GM12891 (cell line): Measurements from ENCODE around the gene OR52L1. TPM values are rescaled to one million over a fixed set of nuclear protein-coding genes. Genes with fewer than 3 reads are reported as not detected.

ENCODE experiments used
- DNase-seq: peaks from one replicate; pipeline ENCODE4 v3.0.0; 2011; ENCODE audit warnings: low spot score; ENCODE audit not compliant: insufficient read length
- FAIRE-seq: peaks from 2 replicates; lab custom pipeline; 2011; peaks lifted over from hg19 to GRCh38; lab: Jason Lieb, UNC
- PAX5 ChIP-seq: IDR thresholded peaks from 2 replicates; pipeline ENCODE4 v1.6.1; 2011; ENCODE audit warnings: low read length, moderate library complexity, mild to moderate bottlenecking; ENCODE audit not compliant: insufficient read depth, severe bottlenecking
- POLR2A ChIP-seq: IDR thresholded peaks from 2 replicates; pipeline ENCODE4 v1.6.1; 2011; ENCODE audit warnings: low read depth, low read length, control low read depth
- POLR2AphosphoS5 ChIP-seq: IDR thresholded peaks from 2 replicates; pipeline ENCODE4 v1.6.1; 2011; ENCODE audit warnings: low read depth, low read length, control low read depth
- POU2F2 ChIP-seq: IDR thresholded peaks from 2 replicates; pipeline ENCODE4 v1.6.1; 2011; ENCODE audit warnings: low read depth, mild to moderate bottlenecking, control low read depth, low read length, moderate library complexity
- SPI1 ChIP-seq: IDR thresholded peaks from 2 replicates; pipeline ENCODE4 v1.6.1; 2011; ENCODE audit warnings: low read depth, low read length, control low read depth
- TAF1 ChIP-seq: IDR thresholded peaks from 2 replicates; pipeline ENCODE4 v1.6.1; 2011; ENCODE audit warnings: low read depth, low read length, control low read depth
- polyA plus RNA-seq: library from polyadenylated mRNA; unstranded; fragments of >200 nt; gene quantifications from one replicate; pipeline ENCODE4 v1.2.1, GENCODE V29; 2012; ENCODE audit warnings: low read depth, missing spikeins, inconsistent platforms; ENCODE audit not compliant: missing spikeins

Gene OR52L1
- not detected for polyA plus RNA-seq

DNA sequence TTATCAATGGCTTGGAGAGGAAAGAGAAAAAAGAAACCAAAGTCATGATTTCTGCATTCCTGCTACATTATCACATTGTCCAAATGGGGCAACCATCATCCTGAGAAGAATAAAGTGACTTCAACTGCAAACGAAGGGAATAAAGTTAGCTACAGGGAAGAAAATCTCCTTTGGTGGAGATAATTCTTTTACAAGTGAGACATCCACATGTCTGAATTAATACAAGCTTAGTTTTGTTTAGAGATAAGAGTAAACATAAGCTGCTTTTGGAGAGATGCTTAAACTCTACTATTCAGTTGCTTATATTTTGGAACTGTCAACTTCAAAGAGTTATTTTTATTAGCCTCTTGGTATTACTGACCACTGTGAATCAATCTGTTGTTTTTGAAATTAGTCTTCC is at the start of gene OR52L1:
Gene OR52L1 (minus strand): TSS at position 101 of the 400 bp plus-strand sequence. CDS start 55 bp downstream, at position 46.
- DNase-seq (no peak), FAIRE-seq (no peak)
- TF ChIP-seq TAF1: no peak
- TF ChIP-seq POLR2A: no peak
- TF ChIP-seq POU2F2: no peak
- TF ChIP-seq POLR2AphosphoS5: no peak
- TF ChIP-seq PAX5: no peak
- TF ChIP-seq SPI1: no peak

DNA sequence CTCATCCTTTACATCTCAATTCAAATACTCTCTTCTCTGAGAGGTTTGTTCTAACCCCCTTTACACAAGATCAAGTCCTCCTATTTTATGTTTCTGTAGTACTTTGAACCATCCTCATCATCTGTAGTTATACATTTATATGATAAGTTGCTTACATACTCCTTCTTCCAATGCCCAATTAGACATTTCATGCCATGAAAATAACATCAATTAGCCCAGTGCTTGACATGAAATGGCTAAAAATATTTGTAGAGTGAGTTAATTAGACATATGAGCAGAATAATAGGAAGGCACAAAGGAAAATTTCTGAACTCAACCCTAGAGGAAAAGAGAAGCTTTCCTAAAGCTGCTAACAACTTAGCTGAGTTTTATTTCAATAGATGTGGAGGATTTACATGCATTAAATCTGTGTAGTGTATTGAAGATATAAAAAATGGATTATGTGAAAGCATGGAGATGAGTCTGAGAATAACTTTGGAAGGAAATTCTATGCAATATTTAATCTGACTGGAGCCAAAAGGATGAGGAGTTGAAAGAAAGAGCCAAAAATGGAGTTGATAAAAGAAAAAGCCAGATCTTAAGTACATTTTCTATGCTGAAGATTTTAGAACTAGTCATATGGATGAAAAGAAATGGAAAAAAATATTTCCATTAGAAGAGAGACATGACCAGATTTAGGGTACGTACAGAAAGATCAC is 44.1 kb upstream of the OR52L1 start, which contains the start of gene OR56A1:
Gene OR56A1 (minus strand): TSS at position 51 of the 698 bp plus-strand sequence. CDS start 3,066 bp downstream, outside the sequence.
- FAIRE-seq (no peak), DNase-seq (no peak)
- no peak for TF ChIP-seq POU2F2
- no peak for TF ChIP-seq POLR2AphosphoS5
- TF ChIP-seq PAX5: no peak
- no peak for TF ChIP-seq POLR2A
- TF ChIP-seq TAF1: no peak
- TF ChIP-seq SPI1: no peak

DNA sequence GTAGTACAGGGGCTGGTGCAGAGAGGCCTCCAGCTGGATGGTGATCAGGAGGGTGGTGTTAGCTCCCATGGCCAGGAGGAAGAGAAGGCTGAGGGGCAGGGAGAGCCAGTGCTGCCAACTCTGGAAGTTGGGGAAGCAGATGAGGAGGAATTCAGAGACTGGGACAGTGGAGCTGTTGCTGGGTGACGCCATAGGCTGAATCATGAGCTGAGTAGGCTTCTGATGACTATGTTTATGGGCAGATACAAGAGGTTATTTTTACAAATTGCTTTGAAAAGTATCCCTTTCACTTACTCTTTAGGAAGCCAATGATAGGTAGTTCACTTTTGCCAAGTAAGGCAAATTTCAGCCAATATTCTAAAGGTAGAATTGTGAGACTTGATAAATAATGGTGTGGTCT is 40.7 kb upstream of the OR52L1 start:
- TF ChIP-seq POLR2A (no peak), POLR2AphosphoS5 (no peak), PAX5 (no peak), POU2F2 (no peak), TAF1 (no peak), SPI1 (no peak)
- no peak for FAIRE-seq
- DNase-seq: no peak

DNA sequence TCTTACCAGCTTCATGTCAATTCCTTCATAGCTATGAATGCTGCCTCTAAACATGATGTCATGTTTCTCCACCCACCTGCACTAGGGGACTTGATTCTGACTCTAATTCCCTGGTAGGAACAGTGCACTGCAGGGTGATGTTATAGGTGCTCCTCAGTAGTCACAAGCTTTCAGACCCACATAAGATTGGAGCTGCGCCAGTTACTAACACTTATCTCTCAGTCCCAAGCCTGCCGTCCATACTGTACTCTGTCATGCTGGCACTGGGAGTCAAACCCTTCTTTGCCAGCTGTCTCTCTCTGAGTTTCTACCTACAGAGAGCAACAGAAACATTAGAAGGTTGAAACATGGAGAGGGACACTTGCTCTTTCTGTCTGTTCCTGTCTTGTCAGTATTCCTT is 38.3 kb upstream of the OR52L1 start:
- no peak for FAIRE-seq
- no peak for DNase-seq
- TF ChIP-seq POLR2AphosphoS5 (no peak), SPI1 (no peak), PAX5 (no peak), POU2F2 (no peak), POLR2A (no peak), TAF1 (no peak)

DNA sequence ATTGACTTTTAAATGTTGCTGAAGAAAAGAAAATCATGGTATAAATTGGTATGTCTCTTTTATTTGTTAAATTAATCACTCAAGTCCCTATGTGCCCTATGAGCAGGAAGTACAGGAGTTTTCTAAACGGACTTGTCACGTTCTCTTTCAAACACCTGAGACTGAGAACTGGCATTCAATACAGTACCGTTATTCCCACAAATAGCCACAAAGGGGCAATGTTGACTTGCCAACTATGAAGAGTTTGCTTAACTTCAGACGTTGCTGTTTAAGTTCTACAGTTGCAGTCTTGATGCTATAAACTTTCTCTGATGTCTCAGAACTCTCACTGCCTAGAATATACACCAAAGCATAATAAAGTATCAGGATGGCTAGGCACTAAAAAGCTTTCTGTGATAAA is 36.2 kb upstream of the OR52L1 start:
- FAIRE-seq (peak; percentile 69), DNase-seq (no peak)
- TF ChIP-seq PAX5: no peak
- TF ChIP-seq SPI1: no peak
- no peak for TF ChIP-seq TAF1
- TF ChIP-seq POU2F2: no peak
- no peak for TF ChIP-seq POLR2AphosphoS5
- no peak for TF ChIP-seq POLR2A

DNA sequence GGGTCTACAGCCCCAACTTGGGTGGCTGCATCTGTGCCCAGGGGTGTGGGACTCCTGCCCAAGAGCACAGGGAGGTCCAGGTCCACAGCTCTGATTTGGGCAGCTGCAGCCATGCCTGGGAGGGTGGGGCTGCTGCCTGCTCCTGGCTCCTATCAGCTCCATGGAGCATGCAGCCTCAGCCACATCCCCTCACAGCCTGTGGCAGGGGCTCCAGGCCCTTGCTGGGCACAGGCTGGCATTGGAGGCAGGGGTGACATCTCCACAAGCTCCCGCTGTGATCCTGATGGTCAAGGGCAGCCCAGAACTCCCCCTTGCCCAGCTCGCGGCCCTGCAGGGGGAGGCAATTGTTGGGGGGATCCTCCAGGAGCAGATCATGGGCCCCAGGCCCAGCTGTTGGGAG is 26.3 kb upstream of the OR52L1 start:
- TF ChIP-seq POLR2A (no peak), POU2F2 (no peak), PAX5 (no peak), TAF1 (no peak), POLR2AphosphoS5 (no peak), SPI1 (no peak)
- FAIRE-seq: no peak
- DNase-seq: no peak

DNA sequence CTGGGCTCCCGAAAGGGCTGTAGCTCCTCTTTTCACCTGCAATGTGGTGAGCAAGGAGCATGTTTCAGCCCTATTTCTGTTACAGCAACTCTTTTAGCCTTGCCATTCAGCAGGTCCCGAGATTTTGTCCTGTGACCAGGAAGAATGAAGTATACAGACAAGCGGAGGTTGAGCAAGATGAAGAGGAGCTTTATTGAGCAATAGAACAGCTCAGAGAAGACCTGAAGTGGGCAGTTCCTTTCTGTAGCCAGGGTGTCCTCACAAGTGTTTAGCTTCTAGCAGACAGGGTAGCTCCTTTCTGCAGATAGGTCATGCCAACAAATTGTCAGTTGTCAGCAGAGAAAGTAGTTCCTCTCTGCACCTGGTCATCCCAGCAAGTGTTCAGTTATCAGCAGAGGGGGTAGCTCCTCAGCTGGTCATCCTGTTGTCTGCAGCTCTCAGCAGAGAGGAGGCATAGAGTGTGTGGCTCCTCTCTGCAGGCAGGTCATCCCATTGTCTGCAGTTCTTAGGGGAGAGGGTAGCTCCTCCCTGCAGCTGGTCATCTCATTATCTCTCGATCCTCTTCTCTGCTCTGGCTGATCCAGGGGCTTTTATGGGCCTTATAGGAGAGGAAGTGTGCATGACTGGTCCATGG is 25.4 kb upstream of the OR52L1 start:
- TF ChIP-seq SPI1 (no peak), TAF1 (no peak)
- FAIRE-seq: no peak
- DNase-seq: no peak

DNA sequence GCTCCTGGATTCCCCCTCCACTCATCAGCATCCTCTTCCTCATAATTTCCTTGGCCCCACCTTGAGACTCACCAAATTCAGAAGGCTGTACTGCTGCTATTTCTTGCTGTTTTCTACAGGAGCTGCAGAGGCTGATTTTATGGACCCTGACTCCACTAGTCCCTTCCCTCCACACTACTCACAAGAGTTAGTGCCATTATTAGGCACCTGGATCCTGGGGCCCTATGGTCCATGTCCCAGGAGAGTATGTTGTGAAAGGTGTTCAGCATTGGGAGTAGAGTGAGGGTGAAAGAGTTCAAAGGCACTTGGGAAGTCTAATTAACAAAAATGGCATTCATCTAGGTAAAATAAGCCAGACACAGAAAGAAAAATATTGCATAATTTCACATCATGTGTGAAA is 20.1 kb upstream of the OR52L1 start, which contains the start of gene OR56A4:
Gene OR56A4 (minus strand): TSS at position 101 of the 400 bp plus-strand sequence. CDS start 3,954 bp downstream, outside the sequence.
- FAIRE-seq (no peak), DNase-seq (no peak)

DNA sequence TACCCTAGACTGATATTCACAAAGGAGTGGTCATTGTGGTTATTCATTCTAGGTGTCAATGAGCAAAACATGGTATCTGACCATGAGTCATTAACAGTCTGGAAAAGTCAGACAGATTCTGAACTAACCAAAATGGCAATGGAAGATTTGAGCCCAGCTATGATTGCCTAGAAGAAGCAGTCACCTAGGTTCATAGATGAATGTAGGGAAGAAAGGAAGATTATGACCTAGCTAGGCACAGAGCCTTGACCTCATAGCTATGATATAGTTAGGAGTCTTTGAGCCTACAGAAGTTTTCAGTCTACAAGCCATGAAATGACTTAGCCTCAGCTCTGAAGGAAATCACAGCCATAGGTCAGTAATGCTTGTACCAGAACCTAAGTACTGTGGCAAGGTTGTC is 19.6 kb upstream of the OR52L1 start:
- no peak for DNase-seq
- no peak for FAIRE-seq
- TF ChIP-seq SPI1: no peak
- no peak for TF ChIP-seq POLR2AphosphoS5
- TF ChIP-seq POU2F2: no peak
- TF ChIP-seq TAF1: no peak
- no peak for TF ChIP-seq PAX5
- TF ChIP-seq POLR2A: no peak

More for the DNA sequence above, 20.1 kb upstream of the OR52L1 start, which contains the start of gene OR56A4:
- TF ChIP-seq POLR2A (no peak), POU2F2 (no peak), POLR2AphosphoS5 (no peak), TAF1 (no peak), SPI1 (no peak), PAX5 (no peak)
